ENCODE measurements around the gene CD63. TPM values are rescaled to one million over a fixed set of nuclear protein-coding genes. Genes with fewer than 3 reads are reported as not detected.

The CD63 gene
- total and polyA plus RNA-seq, 2 of the 13 experiments (the other 11 are each of a cell fraction or from before 2014, with no cell fraction given): 234 to 277 TPM

- TF ChIP-seq ZBTB20 (CRISPR knock-in tag; IDR thresholded peaks at IDR 0.05; ENCODE audit: borderline replicate concordance, low read depth) (no peak), KLF13 (CRISPR knock-in tag; IDR thresholded peaks at IDR 0.05) (no peak)
Measured at GRCh38 chr12:55734595-55734994, 5.8 kb upstream of the CD63 start (continued).

- Histone ChIP-seq H3K9me3 (ENCODE audit: low read length) (no peaks in the 10 kb centered on the region), H3K4me1 (ENCODE audit: insufficient read depth, low read length) (peaks cover 34% of the 10 kb centered on the region), H3K79me2 (ENCODE audit: insufficient read depth, low read length) (no peaks in the 10 kb centered on the region), H4K20me1 (ENCODE audit: insufficient read depth, low read length) (no peaks in the 10 kb centered on the region), H3K27me3 (ENCODE audit: control insufficient read depth in 1 of 2, insufficient read depth in 2 of 2, low read length in 2 of 2) (no peaks in the 10 kb centered on the region), H3K9ac (ENCODE audit: insufficient read depth, low read depth, low read length) (no peak overlapping the region), H3K36me3 (replicated peaks in 1 of 2; ENCODE audit: control insufficient read depth in 1 of 2, insufficient read depth in 2 of 2, low read length in 2 of 2) (no peaks in the 10 kb centered on the region), H3K27ac (ENCODE audit: extremely low read length, insufficient read depth, low read length) (no peak overlapping the region), H3K4me2 (ENCODE audit: low read depth, low read length) (no peak overlapping the region), H2AFZ (ENCODE audit: low read length) (no peak overlapping the region), H3K4me3 (replicated peaks in 1 of 3; ENCODE audit: insufficient read depth in 1 of 3, low read depth in 2 of 3, low read length in 3 of 3) (no peak overlapping the region)
- ATAC-seq: no peak
- in situ Hi-C loops (cut with HindIII; ENCODE audit: extremely low pct_ligation_motif_present, low pct_unique_long_range_greater_than_20kb) (no loop called here), intact Hi-C loops (cut with micrococcal nuclease; ENCODE audit: unreplicated experiment) (no loop called here)
- no peak for DNase-seq (ENCODE audit: low spot score)
- POLR2A ChIA-PET: no interaction called here
- CTCF ChIA-PET (ENCODE audit: low intra/inter-chr PET ratio, low total read pairs): no interaction called here
- WGBS (ENCODE audit: low lambda C conversion rate): 38% methylated on average over 2 of the region's 2 CpGs
- no TSS peak for BruUV-seq (replicated peaks)
- FAIRE-seq: no peak
- TF ChIP-seq ZFP36 (IDR thresholded peaks at IDR 0.05; ENCODE audit: borderline replicate concordance, low read depth, low read length, partially characterized antibody): no peak
- no peak for TF ChIP-seq HNF1A (IDR thresholded peaks at IDR 0.05; ENCODE audit: low read depth)
- TF ChIP-seq HNF1A (CRISPR knock-in tag; IDR thresholded peaks at IDR 0.05; ENCODE audit: borderline replicate concordance): no peak
- no peak for TF ChIP-seq ZNF550 (CRISPR knock-in tag; IDR thresholded peaks at IDR 0.05; ENCODE audit: borderline replicate concordance)
- no peak for TF ChIP-seq NCOA1 (CRISPR knock-in tag; IDR thresholded peaks at IDR 0.05)
- no peak for TF ChIP-seq USF2 (IDR thresholded peaks at IDR 0.05; ENCODE audit: low read depth, low read length)
- TF ChIP-seq USF2 (CRISPR knock-in tag; IDR thresholded peaks at IDR 0.05; ENCODE audit: borderline replicate concordance): no peak
- TF ChIP-seq ZBTB7B (CRISPR knock-in tag; IDR thresholded peaks at IDR 0.05): no peak
- no peak for TF ChIP-seq ZKSCAN8 (CRISPR knock-in tag; IDR thresholded peaks at IDR 0.05; ENCODE audit: borderline replicate concordance)
- no peak for TF ChIP-seq ZNF180 (CRISPR knock-in tag; IDR thresholded peaks at IDR 0.05; ENCODE audit: borderline replicate concordance, low read depth)
- no peak for TF ChIP-seq HHEX (CRISPR knock-in tag; IDR thresholded peaks at IDR 0.05)
- no peak for TF ChIP-seq ZNF414 (CRISPR knock-in tag; IDR thresholded peaks at IDR 0.05)
- TF ChIP-seq ISL2 (CRISPR knock-in tag; IDR thresholded peaks at IDR 0.05): no peak
Measured at GRCh38 chr12:55733858-55734257, 5.0 kb upstream of the CD63 start.

Measured in HepG2 (cell line).